ENCODE measurements around the gene SPAG17.

- no peak for TF ChIP-seq CTCF (IDR thresholded peaks at IDR 0.05)
- TF ChIP-seq EP300 (IDR thresholded peaks at IDR 0.05): no peak
Measured at GRCh38 chr1:118018060-118018459, 167.0 kb downstream of the SPAG17 start.

Measured in ovary (tissue), 3 donors.